Pancreas (tissue), 10 donors: ENCODE data around the gene BAD. TPM values are rescaled to one million over a fixed set of nuclear protein-coding genes. Genes with fewer than 3 reads are reported as not detected.

ENCODE experiments used
- ATAC-seq, 4 donors: fragments of 200-7000 bp; cut with Tn5 transposase; one replicate each; pipeline versions ENCODE4 v1.8.0 to v1.9.1; 2020; ENCODE audit warnings: mild to moderate bottlenecking in 4 of 4, moderate library complexity in 4 of 4
- DNase-seq, 6 donors: peaks; one replicate each; pipeline ENCODE4 v3.0.0-alpha.2; 2020
- FAIRE-seq: peaks from 2 replicates; lab custom pipeline; 2012; peaks lifted over from hg19 to GRCh38; lab: Jason Lieb, UNC
- H3K27ac ChIP-seq, 4 donors: fragments of 200-600 bp; sonication (generic); 1 replicate in 3 of 4; 2 replicates in 1 of 4; pipeline versions ENCODE4 v1.5.0 to v1.8.0; 2020
- H3K27me3 ChIP-seq, 4 donors: fragments of 200-600 bp; one replicate each; pipeline ENCODE4 v1.8.0; 2021
- H3K36me3 ChIP-seq, 3 donors: fragments of 200-600 bp; sonication (generic) in 1 of 3; one replicate each; pipeline versions ENCODE4 v1.5.0 to v1.8.0; 2020 to 2021
- H3K4me1 ChIP-seq, 3 donors: fragments of 200-600 bp; one replicate each; pipeline ENCODE4 v1.8.0; 2021
- H3K4me3 ChIP-seq, 4 donors: fragments of 200-600 bp; sonication (generic) in 2 of 4; one replicate each; pipeline versions ENCODE4 v1.5.0 to v1.8.0; 2020 to 2021
- H3K9me3 ChIP-seq, 4 donors: fragments of 200-600 bp; one replicate each; pipeline ENCODE4 v1.8.0; 2021
- WGBS, 2 donors: extraction: QIAGEN DNeasy Blood & Tissue Kit; methylation state at CpG; one replicate each; pipeline ENCODE4 v1.1.7; 2013; 5-methylcytosine and 5-hydroxymethylcytosine counted together
- intact Hi-C, 3 donors: fragments of 100-400 bp; cut with DNase I; formaldehyde crosslinking; loops; one replicate each; pipeline versions ENCODE4 v1.11.1 to v1.14.2; 2022
- polyA plus RNA-seq, 2 donors: library from polyadenylated mRNA; stranded (reverse); fragments of 200-250 nt; gene quantifications; one replicate each; pipeline ENCODE4 v1.2.3, GENCODE V29; 2013
- total RNA-seq, 6 donors: library from RNA; stranded (reverse); fragmentation: NEBNext Ultra II Directional in 4 of 6; extraction: Animal tissue kit (Norgen Biotek cat#: 25700) in 4 of 6; gene quantifications; one replicate each; pipeline versions ENCODE4 v1.2.1 to v1.2.4, GENCODE V29; 2021 to 2023
- TF ChIP-seq, protein P1 (sequence below), 4 donors: fragments of 200-600 bp; sonication (generic) in 3 of 4; IDR thresholded peaks; one replicate each; pipeline versions ENCODE4 v1.5.0 to v1.8.0; 2021; ENCODE audit warnings: antibody characterized with exemption in 4 of 4
- donor health status: healthy with polysubstance abuse.
- donor health status: DM: no; HTN: no; CAD: no; lungs with moderate emphysema.
- donor health status: DM: no; HTN: no; CAD: no.
- donor health status: control.
- donor health status: control.
- donor health status: Bipolar disorder and iron deficiency.
- donor health status: DM: yes; HTN: yes; CAD: no.
- donor health status: DM: no; HTN: no; CAD: no.
- donor health status: DM: no; HTN: no; CAD: no.
- donor health status: DM: yes; HTN: yes; CAD: no.

BAD gene
- total and polyA plus RNA-seq, 8 donors = 21.5 to 66.3 (median 24.5) TPM

DNA sequence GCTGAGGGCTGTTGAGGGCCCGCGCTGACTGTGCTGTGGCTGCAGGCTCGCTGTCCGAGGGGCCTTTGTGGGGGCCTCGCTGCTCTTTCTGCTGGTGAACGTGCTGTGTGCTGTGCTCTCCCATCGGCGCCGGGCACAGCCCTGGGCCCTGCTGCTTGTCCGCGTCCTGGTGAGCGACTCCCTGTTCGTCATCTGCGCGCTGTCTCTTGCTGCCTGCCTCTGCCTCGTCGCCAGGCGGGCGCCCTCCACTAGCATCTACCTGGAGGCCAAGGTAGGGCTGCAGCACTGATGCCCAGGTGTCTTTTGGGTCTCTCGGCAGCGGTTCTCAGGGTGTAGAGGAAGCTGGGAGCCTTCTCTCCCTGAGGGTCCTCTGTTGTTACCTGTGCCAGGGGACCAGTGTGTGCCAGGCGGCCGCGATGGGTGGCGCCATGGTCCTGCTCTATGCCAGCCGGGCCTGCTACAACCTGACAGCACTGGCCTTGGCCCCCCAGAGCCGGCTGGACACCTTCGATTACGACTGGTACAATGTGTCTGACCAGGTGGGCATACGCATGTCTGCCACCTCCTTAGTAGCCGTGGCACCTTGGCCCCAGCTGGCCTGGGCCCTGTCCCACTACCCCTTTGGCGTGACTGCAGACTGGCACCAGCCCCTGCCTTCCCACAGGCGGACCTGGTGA, 3.3 kb upstream of the BAD start:
- Histone ChIP-seq H3K4me1 (peaks cover 14 to 24% (median 22%) of the 10 kb centered on the region in 3 donors), H3K36me3 (no peaks in the 10 kb centered on the region), H3K4me3 (no peak overlapping the region), H3K27me3 (peaks cover 0 to 4% (median under 1%) of the 10 kb centered on the region in 4 donors), H3K9me3 (no peaks in the 10 kb centered on the region), H3K27ac (no peak overlapping the region)
- ATAC-seq (no peak), FAIRE-seq (no peak), DNase-seq (peak in 2 of 6 donors; percentile 38 to 72)
- WGBS, 2 donors = 93 to 94% methylated on average over 33 of the region's 33 CpGs
- TF ChIP-seq, protein P1, sequence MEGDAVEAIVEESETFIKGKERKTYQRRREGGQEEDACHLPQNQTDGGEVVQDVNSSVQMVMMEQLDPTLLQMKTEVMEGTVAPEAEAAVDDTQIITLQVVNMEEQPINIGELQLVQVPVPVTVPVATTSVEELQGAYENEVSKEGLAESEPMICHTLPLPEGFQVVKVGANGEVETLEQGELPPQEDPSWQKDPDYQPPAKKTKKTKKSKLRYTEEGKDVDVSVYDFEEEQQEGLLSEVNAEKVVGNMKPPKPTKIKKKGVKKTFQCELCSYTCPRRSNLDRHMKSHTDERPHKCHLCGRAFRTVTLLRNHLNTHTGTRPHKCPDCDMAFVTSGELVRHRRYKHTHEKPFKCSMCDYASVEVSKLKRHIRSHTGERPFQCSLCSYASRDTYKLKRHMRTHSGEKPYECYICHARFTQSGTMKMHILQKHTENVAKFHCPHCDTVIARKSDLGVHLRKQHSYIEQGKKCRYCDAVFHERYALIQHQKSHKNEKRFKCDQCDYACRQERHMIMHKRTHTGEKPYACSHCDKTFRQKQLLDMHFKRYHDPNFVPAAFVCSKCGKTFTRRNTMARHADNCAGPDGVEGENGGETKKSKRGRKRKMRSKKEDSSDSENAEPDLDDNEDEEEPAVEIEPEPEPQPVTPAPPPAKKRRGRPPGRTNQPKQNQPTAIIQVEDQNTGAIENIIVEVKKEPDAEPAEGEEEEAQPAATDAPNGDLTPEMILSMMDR (IDR thresholded peaks at IDR 0.05) = no peak
- intact Hi-C loops = no loop called here

DNA sequence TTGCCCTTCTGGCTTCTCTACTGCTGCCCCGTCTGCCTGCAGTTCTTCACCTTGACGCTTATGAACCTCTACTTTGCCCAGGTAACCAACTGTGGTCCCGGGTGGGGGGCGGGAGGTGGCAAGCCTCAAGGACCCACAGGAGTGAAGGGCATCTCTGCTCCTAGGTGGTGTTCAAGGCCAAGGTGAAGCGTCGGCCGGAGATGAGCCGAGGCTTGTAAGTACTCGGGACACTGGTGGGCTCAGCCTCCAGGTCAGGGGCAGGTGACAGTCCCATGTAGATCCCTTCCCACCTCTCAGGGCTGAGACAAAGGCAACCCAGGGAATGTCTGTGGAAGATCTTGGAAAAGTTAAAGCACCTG, 2.3 kb upstream of the BAD start:
- 57 to 62% methylated on average over 9 of the region's 9 CpGs for WGBS, 2 donors
- H3K36me3 ChIP-seq = no peaks in the 10 kb centered on the region
- TF ChIP-seq, protein P1 (IDR thresholded peaks at IDR 0.05) = no peak
- no peak overlapping the region for H3K27ac ChIP-seq
- FAIRE-seq = no peak
- H3K27me3 ChIP-seq = no peaks in the 10 kb centered on the region
- H3K4me3 ChIP-seq = no peak overlapping the region
- intact Hi-C loops = no loop called here
- DNase-seq = no peak
- peaks cover 14 to 18% (median 17%) of the 10 kb centered on the region in 3 donors for H3K4me1 ChIP-seq
- no peaks in the 10 kb centered on the region for H3K9me3 ChIP-seq
- no peak for ATAC-seq

DNA sequence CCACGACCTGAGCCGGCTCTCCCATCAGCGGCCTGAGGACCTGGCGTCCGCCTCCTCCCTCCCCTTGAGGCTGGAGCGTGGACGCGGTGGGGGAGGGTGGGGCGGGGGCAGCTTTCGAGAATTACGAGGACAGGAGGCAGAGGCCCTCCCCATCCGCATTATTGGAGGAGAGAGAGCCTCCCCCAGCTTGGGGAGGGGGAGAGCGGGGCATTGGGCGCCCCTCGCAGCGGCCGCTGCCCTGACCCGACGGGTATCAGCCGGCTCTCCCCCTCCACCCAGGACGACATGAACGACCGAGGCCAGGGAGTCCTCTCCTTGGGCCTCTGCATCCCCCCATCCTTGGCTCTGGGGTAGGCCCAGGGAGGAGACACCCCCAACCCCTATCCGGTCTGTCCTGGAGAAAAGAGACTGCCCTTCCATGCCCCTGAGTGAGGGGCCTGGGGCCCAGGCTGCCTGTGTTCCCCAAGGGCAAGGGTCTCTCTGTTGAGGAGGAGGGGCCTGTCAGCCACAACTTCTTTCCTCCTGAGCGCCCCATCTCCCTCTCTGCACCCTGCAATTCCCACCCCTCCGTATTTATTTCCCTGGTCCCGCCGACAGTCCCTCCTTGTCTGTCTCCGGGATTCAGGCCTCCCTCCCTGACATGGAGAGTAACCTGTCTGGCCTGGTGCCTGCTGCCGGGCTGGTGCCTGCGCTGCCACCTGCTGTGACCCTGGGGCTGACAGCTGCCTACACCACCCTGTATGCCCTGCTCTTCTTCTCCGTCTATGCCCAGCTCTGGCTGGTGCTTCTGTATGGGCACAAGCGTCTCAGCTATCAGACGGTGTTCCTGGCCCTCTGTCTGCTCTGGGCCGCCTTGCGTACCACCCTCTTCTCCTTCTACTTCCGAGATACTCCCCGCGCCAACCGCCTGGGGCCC, 1.7 kb upstream of the BAD start:
- intact Hi-C loops = no loop called here
- no peaks in the 10 kb centered on the region for H3K36me3 ChIP-seq
- H3K27me3 ChIP-seq = no peaks in the 10 kb centered on the region
- DNase-seq (peak; percentile 64 to 91 (median 74)), ATAC-seq (peak; percentile 28 to 41 (median 34)), FAIRE-seq (no peak)
- 17 to 23% methylated on average over 29 to 40 of the region's 40 CpGs for WGBS, 2 donors
- H3K4me3 ChIP-seq = peak overlapping the region; percentile 53 to 91 (median 80)
- no peaks in the 10 kb centered on the region for H3K9me3 ChIP-seq
- TF ChIP-seq, protein P1 (IDR thresholded peaks at IDR 0.05) = no peak
- H3K4me1 ChIP-seq = peaks cover 13 to 14% (median 14%) of the 10 kb centered on the region in 3 donors
- peak overlapping the region; percentile 80 to 92 (median 88) for H3K27ac ChIP-seq

DNA sequence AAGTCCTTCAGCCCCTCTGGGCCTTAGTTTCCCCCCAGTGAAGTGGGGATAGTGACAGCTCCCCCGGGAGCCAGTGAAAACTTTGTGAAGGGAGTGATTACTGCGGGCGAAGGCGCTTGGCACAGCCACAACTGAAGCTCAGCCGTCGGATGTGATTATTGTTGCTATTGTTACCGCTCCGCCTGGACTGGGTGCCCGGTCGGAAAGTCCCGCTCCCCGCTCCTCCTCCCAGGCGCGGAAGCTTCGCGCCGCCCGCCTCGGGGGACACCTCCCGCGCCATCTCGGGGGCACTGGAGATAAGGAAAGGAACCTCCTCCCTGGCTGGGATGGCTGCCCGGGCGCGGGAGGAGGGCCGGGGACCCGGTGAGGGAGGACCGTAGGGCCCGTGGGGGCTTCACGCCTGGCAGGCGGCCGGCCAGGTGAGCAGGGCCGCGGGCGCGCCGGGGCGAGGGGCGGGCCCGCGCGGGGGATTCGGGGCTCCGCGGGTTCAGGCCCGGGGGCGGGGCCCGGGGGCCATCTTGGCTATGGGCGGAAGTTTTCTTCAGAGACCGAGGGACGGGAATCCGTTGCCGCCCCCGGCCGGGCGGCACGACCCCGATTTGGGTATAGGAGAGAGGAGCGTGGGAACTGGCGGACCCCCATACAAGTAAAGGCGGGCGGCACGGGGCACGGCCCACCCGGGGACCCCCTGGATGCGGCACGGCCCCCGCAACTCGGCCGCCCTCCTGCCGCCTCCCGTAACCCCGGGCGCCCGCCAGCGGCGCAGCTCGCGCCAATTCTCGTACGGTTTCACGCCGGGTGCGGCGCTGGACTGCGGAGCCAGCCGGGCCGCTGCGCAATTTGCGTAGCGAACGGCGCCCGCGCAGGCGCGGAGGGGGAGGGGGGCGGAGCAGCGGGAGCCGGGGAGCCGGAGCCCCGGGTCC, 758 bp upstream of the BAD start, which contains the start of gene GPR137:
Gene GPR137, plus strand, starts transcription at position 887 of the 923 bp plus-strand sequence. CDS start 677 bp downstream, outside the sequence.
- Histone ChIP-seq H3K36me3 (no peaks in the 10 kb centered on the region), H3K4me1 (peaks cover 13 to 14% (median 14%) of the 10 kb centered on the region in 3 donors), H3K27ac (peak within 1 kb of the TSS; percentile 80 to 92 (median 88)), H3K27me3 (no peaks in the 10 kb centered on the region), H3K4me3 (peak within 1 kb of the TSS; percentile 53 to 91 (median 80)), H3K9me3 (no peaks in the 10 kb centered on the region)
- DNase-seq (peak; percentile 82 to 96 (median 92)), FAIRE-seq (no peak), ATAC-seq (peak; percentile 73 to 84 (median 82))
- intact Hi-C loops = no loop called here
- TF ChIP-seq, protein P1 (IDR thresholded peaks at IDR 0.05) = no peak
- WGBS, 2 donors = 1% methylated on average over 74 to 102 of the region's 102 CpGs
